HepG2 (cell line): ENCODE results near the gene CPE. TPM values are rescaled to one million over a fixed set of nuclear protein-coding genes. Genes with fewer than 3 reads are reported as not detected.

ENCODE experiments used
- AHDC1 ChIP-seq: sonication (generic); formaldehyde crosslinking; IDR thresholded peaks from 2 replicates; pipeline ENCODE4 v1.5.1; 2020; ENCODE audit warnings: mild to moderate bottlenecking, missing genetic modification reagents, borderline replicate concordance
- ATF3 ChIP-seq: sonication (generic); formaldehyde crosslinking; IDR thresholded peaks from 2 replicates; pipeline ENCODE4 v1.4.0; 2020; ENCODE audit warnings: missing genetic modification reagents
- E2F1 ChIP-seq: sonication (generic); formaldehyde crosslinking; IDR thresholded peaks from 2 replicates; pipeline ENCODE4 v1.5.0; 2020; ENCODE audit warnings: missing genetic modification reagents
- EP300 ChIP-seq, 3 experiments: sonication (generic) in 1 of 3; formaldehyde crosslinking in 1 of 3; IDR thresholded peaks; 2 replicates each; pipeline versions ENCODE4 v1.5.1 to v1.6.1; 2011 to 2020; ENCODE audit warnings: low read depth in 2 of 3, low read length in 2 of 3, borderline replicate concordance in 1 of 3, improper control_type of control experiment in 1 of 3, mild to moderate bottlenecking in 1 of 3, missing genetic modification reagents in 1 of 3, moderate library complexity in 1 of 3
- FOXJ3 ChIP-seq: sonication (generic); formaldehyde crosslinking; IDR thresholded peaks from 2 replicates; pipeline ENCODE4 v1.4.0; 2020; ENCODE audit warnings: missing genetic modification reagents, mild to moderate bottlenecking, borderline replicate concordance
- GFI1 ChIP-seq: sonication (generic); formaldehyde crosslinking; IDR thresholded peaks from 2 replicates; pipeline ENCODE4 v1.5.0; 2020; ENCODE audit warnings: missing genetic modification reagents, mild to moderate bottlenecking, borderline replicate concordance
- RBM22 ChIP-seq: fragments of 200-400 bp; formaldehyde crosslinking; optimal IDR thresholded peaks from 2 replicates; pipeline ENCODE3; 2017; ENCODE audit warnings: mild to moderate bottlenecking, low read length, moderate library complexity
- ZBTB34 ChIP-seq: sonication (generic); formaldehyde crosslinking; IDR thresholded peaks from 2 replicates; pipeline ENCODE4 v1.8.0; 2022; ENCODE audit warnings: mild to moderate bottlenecking, missing genetic modification reagents
- ZNF496 ChIP-seq: sonication (generic); formaldehyde crosslinking; IDR thresholded peaks from 2 replicates; pipeline ENCODE4 v1.8.1; 2023; ENCODE audit warnings: mild to moderate bottlenecking, moderate library complexity, missing genetic modification reagents; ENCODE audit not compliant: insufficient replicate concordance
- ZNF704 ChIP-seq: sonication (generic); formaldehyde crosslinking; IDR thresholded peaks from 2 replicates; pipeline ENCODE4 v1.8.1; 2023; ENCODE audit warnings: mild to moderate bottlenecking, inconsistent platforms, moderate library complexity, missing genetic modification reagents, borderline replicate concordance
- ZNF776 ChIP-seq: sonication (generic); formaldehyde crosslinking; IDR thresholded peaks from 2 replicates; pipeline ENCODE4 v1.4.0; 2020; ENCODE audit warnings: mild to moderate bottlenecking, missing genetic modification reagents
- polyA plus RNA-seq, 8 experiments: library from polyadenylated mRNA; depleted of rRNA in 3 of 8; stranded (reverse) in 7 of 8; unstranded in 1 of 8; fragments of >200 nt; fragmentation: Illumina TruSeq in 4 of 8; extraction: Trizol in 4 of 8; gene quantifications; 2 replicates each; pipeline versions ENCODE4 v1.2.1 to v1.2.3, GENCODE V29; 2011 to 2016; ENCODE audit warnings: low read depth in 4 of 8, missing spikeins in 1 of 8, mixed read lengths in 1 of 8; ENCODE audit not compliant: insufficient read depth in 1 of 8
- total RNA-seq, 5 experiments: library from RNA; depleted of rRNA; stranded (reverse); fragments of >200 nt; fragmentation: Illumina TruSeq; extraction: Trizol; gene quantifications; 2 replicates each; pipeline ENCODE4 v1.2.3, GENCODE V29; 2016; ENCODE audit warnings: low read depth in 1 of 5

The CPE gene
- total and polyA plus RNA-seq, 2 of the 13 experiments (the other 11 are each of a cell fraction or from before 2014, with no cell fraction given): 268 to 852 TPM

- TF ChIP-seq AHDC1 (CRISPR knock-in tag) (peak; percentile 75; the same call in 1 of the 2 replicates), E2F1 (CRISPR knock-in tag) (no peak), RBM22 (no peak), ZNF704 (CRISPR knock-in tag) (no peak), GFI1 (CRISPR knock-in tag) (no peak), ZNF776 (no peak), ATF3 (CRISPR knock-in tag) (peak; percentile 87), ZNF496 (CRISPR knock-in tag) (no peak), EP300 (IDR thresholded peaks at IDR 0.05; ENCODE audit: low read depth in 2 of 2, low read length in 2 of 2) (peak in 1 of 2 experiments; percentile 72; a peak in 1 of 4 replicates), EP300 (CRISPR knock-in tag; IDR thresholded peaks at IDR 0.05; ENCODE audit: borderline replicate concordance) (no peak), FOXJ3 (CRISPR knock-in tag) (0 out of 2 replicates have a peak, but pooled peaks have one; percentile 66), ZBTB34 (no peak)
Measured at GRCh38 chr4:165502916-165503907, 124.4 kb downstream of the CPE start (continued).
